PC-9 (cell line): ENCODE data around the gene RDH11.

Experiments used
- EZH2 ChIP-seq: fragments of 200-600 bp; sonication (generic); IDR thresholded peaks from 2 replicates; pipeline ENCODE4 v1.8.0; 2017; ENCODE audit warnings: antibody characterized with exemption, low read depth
- TF ChIP-seq, protein P1 (sequence below): fragments of 200-600 bp; sonication (generic); conservative IDR thresholded peaks from 2 replicates; pipeline ENCODE4 v1.6.1; 2017; ENCODE audit warnings: mixed run types, antibody characterized with exemption, mild to moderate bottlenecking, moderate library complexity

DNA sequence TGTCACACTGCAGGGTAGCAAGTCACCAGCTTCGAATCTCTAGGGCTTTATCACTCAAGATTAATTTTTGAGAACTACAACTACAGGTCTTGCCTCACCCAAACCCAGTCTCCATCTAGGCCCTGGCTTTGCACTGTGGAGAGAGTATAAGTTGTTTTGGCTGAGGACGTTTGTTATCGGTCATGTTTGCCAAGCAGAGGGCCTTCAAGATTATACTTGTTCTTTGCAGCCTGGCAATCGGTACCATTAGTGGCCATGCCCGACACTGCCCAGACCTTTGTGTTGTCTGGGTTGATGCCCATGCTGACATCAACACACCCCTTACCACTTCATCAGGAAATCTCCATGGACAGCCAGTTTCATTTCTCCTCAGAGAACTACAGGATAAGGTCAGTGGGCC lies 50.1 kb downstream of the RDH11 start:
- TF ChIP-seq, protein P1, sequence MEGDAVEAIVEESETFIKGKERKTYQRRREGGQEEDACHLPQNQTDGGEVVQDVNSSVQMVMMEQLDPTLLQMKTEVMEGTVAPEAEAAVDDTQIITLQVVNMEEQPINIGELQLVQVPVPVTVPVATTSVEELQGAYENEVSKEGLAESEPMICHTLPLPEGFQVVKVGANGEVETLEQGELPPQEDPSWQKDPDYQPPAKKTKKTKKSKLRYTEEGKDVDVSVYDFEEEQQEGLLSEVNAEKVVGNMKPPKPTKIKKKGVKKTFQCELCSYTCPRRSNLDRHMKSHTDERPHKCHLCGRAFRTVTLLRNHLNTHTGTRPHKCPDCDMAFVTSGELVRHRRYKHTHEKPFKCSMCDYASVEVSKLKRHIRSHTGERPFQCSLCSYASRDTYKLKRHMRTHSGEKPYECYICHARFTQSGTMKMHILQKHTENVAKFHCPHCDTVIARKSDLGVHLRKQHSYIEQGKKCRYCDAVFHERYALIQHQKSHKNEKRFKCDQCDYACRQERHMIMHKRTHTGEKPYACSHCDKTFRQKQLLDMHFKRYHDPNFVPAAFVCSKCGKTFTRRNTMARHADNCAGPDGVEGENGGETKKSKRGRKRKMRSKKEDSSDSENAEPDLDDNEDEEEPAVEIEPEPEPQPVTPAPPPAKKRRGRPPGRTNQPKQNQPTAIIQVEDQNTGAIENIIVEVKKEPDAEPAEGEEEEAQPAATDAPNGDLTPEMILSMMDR: no peak
- TF ChIP-seq EZH2: no peak
